Stimulated activated naive CD8-positive, alpha-beta T cell treated with anti-CD3 and anti-CD28 coated beads, Interleukin-15, amount 100 ng/mL, for 72 hours (primary cell): ENCODE data around the gene PARD6G.

ENCODE experiments used
- ATAC-seq: fragments of 150-1000 bp; cut with Tn5 transposase; 2 replicates; pipeline ENCODE4 v1.10.0; 2021; ENCODE audit warnings: mild to moderate bottlenecking, moderate library complexity
- DNase-seq, 2 donors: peaks; one replicate each; pipeline ENCODE4 v3.0.0; 2021 to 2022
- H3K27ac Mint-ChIP-seq, 2 donors: one replicate each; pipeline ENCODE4 v1.8.0; 2022; ENCODE audit warnings: mild to moderate bottlenecking in 2 of 2, mixed read lengths in 2 of 2, moderate library complexity in 2 of 2
- H3K27me3 Mint-ChIP-seq: one replicate; pipeline ENCODE4 v1.8.0; 2022; ENCODE audit warnings: mixed read lengths
- H3K4me1 Mint-ChIP-seq: one replicate; pipeline ENCODE4 v1.8.0; 2022; ENCODE audit warnings: mild to moderate bottlenecking, mixed read lengths
- H3K4me3 Mint-ChIP-seq, 2 donors: one replicate each; pipeline ENCODE4 v1.8.0; 2022; ENCODE audit warnings: mild to moderate bottlenecking in 2 of 2, mixed read lengths in 2 of 2, moderate library complexity in 1 of 2
- H3K9me3 Mint-ChIP-seq, 2 donors: one replicate each; pipeline ENCODE4 v1.8.0; 2022; ENCODE audit warnings: mixed read lengths in 2 of 2

PARD6G gene

GRCh38 chr18:80108739-80109675 is 138.3 kb downstream of the PARD6G start, which contains the start of gene ADNP2:
Gene ADNP2 (plus strand): TSS chr18:80109262. CDS start chr18:80117543, 8,281 bp downstream.
- no peaks in the 10 kb centered on the region for H3K27me3 Mint-ChIP-seq
- peak within 1 kb of the TSS; percentile 96 to 97 for H3K27ac Mint-ChIP-seq
- H3K9me3 Mint-ChIP-seq, result no peaks in the 10 kb centered on the region
- peaks cover 33% of the 10 kb centered on the region for H3K4me1 Mint-ChIP-seq
- peak; percentile 88 to 89 for DNase-seq
- peak; percentile 88 for ATAC-seq
- H3K4me3 Mint-ChIP-seq, result peak within 1 kb of the TSS; percentile 76 to 81

- Mint-ChIP-seq H3K4me1 (peaks cover 33% of the 10 kb centered on the region), H3K9me3 (no peaks in the 10 kb centered on the region), H3K27ac (peak overlapping the region in 1 of 2 donors; percentile 52), H3K4me3 (peak overlapping the region in 1 of 2 donors; percentile 6), H3K27me3 (no peaks in the 10 kb centered on the region)
- DNase-seq (no peak), ATAC-seq (no peak)
Measured at GRCh38 chr18:80108121-80108536, 139.2 kb downstream of the PARD6G start.

DNA sequence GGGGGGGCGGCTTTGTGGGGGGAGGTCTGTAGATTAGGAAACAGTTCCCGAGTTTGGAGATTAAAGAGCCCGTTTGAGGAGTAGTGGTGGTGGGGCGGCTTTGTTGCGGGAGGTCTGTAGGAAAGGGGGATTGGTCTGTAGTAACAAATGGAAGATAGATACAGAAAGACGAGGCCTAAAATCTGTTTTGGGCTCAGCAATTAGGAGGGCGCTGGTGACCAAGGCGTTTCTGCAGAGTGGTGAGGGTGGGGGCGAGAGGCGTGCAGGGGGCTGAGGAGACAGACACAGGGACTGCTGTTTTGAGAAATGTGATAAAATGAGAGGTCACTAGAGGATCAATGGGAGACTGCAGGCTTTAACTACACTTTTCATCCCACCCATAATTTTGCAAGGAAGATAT is 139.9 kb downstream of the PARD6G start:
- ATAC-seq (no peak), DNase-seq (no peak)
- Mint-ChIP-seq H3K4me3 (no peak overlapping the region), H3K27me3 (no peaks in the 10 kb centered on the region), H3K27ac (no peak overlapping the region), H3K9me3 (no peaks in the 10 kb centered on the region), H3K4me1 (peaks cover 33% of the 10 kb centered on the region)
